Subcutaneous abdominal adipose tissue (tissue), 5 donors: ENCODE data around the gene IL23A.

Experiments
- H3K27ac ChIP-seq: one replicate; pipeline ENCODE4 v1.7.0; 2013; ENCODE audit warnings: low read depth, mild to moderate bottlenecking, inconsistent platforms, low read length, moderate library complexity
- H3K27me3 ChIP-seq, 5 donors: one replicate each; pipeline ENCODE4 v1.7.0; 2013; ENCODE audit warnings: low read length in 5 of 5, inconsistent platforms in 1 of 5; ENCODE audit not compliant: control insufficient read depth in 5 of 5, insufficient read depth in 4 of 5
- H3K36me3 ChIP-seq, 5 donors: one replicate each; pipeline ENCODE4 v1.7.0; 2013; ENCODE audit warnings: low read length in 5 of 5; ENCODE audit not compliant: control insufficient read depth in 5 of 5, insufficient read depth in 5 of 5
- H3K4me1 ChIP-seq, 5 donors: one replicate each; pipeline ENCODE4 v1.7.0; 2013; ENCODE audit warnings: low read length in 5 of 5, mild to moderate bottlenecking in 3 of 5, moderate library complexity in 1 of 5; ENCODE audit not compliant: control insufficient read depth in 5 of 5, insufficient read depth in 5 of 5
- H3K4me3 ChIP-seq, 5 donors: one replicate each; pipeline ENCODE4 v1.7.0; 2013; ENCODE audit warnings: low read length in 5 of 5, low read depth in 1 of 5
- H3K9ac ChIP-seq, 5 donors: one replicate each; pipeline ENCODE4 v1.7.0; 2013; ENCODE audit warnings: low read length in 5 of 5, mild to moderate bottlenecking in 4 of 5, moderate library complexity in 3 of 5
- H3K9me3 ChIP-seq, 5 donors: one replicate each; pipeline ENCODE4 v1.7.0; 2013; ENCODE audit warnings: low read length in 5 of 5; ENCODE audit not compliant: control insufficient read depth in 5 of 5
- donor health status: healthy.
- donor health status: healthy.
- donor health status: healthy.
- donor health status: healthy.
- donor health status: healthy.

Gene IL23A, protein sequence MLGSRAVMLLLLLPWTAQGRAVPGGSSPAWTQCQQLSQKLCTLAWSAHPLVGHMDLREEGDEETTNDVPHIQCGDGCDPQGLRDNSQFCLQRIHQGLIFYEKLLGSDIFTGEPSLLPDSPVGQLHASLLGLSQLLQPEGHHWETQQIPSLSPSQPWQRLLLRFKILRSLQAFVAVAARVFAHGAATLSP

DNA sequence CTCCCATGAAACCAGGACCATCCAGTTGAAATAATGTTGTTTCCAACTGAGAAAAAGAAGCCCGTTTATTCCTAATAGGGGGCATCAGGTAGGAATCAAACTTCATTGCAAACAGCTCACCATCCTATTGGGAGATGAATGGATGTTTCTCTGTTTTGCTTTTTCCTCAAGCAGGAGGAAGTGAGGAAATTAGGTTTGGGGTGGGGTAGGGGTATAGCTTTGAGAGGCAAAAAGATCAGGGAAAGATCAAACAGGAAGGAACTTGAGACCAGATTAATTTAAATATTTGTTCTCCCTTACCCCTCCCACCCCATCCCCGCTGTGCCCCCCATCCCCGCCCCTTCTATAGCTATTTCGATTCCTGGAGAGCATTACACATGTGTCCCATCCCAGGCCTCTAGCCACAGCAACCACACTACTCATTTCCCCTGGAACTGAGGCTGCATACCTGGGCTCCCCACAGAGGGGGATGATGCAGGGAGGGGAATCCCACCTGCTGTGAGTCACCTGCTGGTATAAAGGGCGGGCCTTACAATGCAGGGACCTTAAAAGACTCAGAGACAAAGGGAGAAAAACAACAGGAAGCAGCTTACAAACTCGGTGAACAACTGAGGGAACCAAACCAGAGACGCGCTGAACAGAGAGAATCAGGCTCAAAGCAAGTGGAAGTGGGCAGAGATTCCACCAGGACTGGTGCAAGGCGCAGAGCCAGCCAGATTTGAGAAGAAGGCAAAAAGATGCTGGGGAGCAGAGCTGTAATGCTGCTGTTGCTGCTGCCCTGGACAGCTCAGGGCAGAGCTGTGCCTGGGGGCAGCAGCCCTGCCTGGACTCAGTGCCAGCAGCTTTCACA lies at the start of gene IL23A:
Gene IL23A (plus strand): TSS at position 577 of the 850 bp plus-strand sequence. CDS start 161 bp downstream, at position 738.
- no peak within 1 kb of the TSS for H3K27ac ChIP-seq
- H3K4me3 ChIP-seq = no peak within 1 kb of the TSS
- no peaks in the 10 kb centered on the region for H3K27me3 ChIP-seq
- H3K9ac ChIP-seq = no peak within 1 kb of the TSS
- H3K4me1 ChIP-seq = peaks cover 2 to 15% (median 12%) of the 10 kb centered on the region in 5 donors
- H3K9me3 ChIP-seq = no peaks in the 10 kb centered on the region
- H3K36me3 ChIP-seq = peaks cover 1 to 19% (median 17%) of the 10 kb centered on the region in 5 donors

DNA sequence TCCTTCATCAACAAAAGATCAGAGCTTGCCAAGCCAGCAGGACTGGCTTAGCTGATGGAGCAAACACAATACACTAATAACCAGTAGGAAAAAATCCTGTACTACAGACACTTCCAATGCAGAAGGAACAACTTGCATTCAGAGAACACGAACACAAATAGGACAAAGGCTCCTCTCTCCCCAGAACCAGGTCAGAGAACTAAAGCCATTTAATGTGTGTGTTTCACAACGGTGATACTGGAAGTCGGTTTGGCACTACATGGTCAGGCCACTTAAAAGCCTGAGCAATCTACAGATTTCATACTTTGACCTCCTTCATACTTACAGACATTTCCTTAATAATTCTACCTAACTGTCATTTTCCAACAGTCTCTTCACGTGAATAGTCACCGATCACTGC lies 44.9 kb upstream of the IL23A start:
- no peaks in the 10 kb centered on the region for H3K9me3 ChIP-seq
- H3K4me1 ChIP-seq = peaks cover 4 to 70% (median 50%) of the 10 kb centered on the region in 5 donors
- peak overlapping the region; percentile 74 for H3K27ac ChIP-seq
- H3K27me3 ChIP-seq = no peaks in the 10 kb centered on the region
- peaks cover 0 to 14% (median 12%) of the 10 kb centered on the region in 5 donors for H3K36me3 ChIP-seq
- H3K4me3 ChIP-seq = no peak overlapping the region
- H3K9ac ChIP-seq = peak overlapping the region in 1 of 5 donors; percentile 24

DNA sequence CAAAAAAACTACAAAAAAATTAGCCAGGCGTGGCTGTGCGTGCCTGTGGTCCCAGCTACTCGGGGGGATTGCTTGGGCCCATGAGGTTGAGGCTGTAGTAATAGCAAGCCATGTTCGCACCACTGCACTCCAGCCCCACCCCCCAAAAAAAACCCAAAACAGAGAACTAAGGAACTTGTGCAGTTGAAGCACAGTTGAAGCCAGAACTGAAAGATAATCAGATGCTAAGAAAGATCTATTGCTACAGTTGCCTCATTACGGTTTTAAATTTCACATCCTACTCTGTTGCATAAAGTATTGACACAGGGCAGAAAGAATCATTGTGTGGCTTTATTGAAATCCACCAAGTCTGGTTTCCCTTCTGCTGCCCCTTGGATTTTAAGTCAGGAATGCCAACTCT lies 42.4 kb upstream of the IL23A start:
- Histone ChIP-seq H3K27me3 (no peaks in the 10 kb centered on the region), H3K9me3 (no peaks in the 10 kb centered on the region), H3K9ac (peak overlapping the region in 2 of 5 donors; percentile 20 to 21), H3K36me3 (peaks cover 0 to 7% (median 4%) of the 10 kb centered on the region in 5 donors), H3K4me1 (peaks cover 15 to 83% (median 67%) of the 10 kb centered on the region in 5 donors), H3K4me3 (peak overlapping the region in 1 of 5 donors; percentile 35), H3K27ac (peak overlapping the region; percentile 98)

DNA sequence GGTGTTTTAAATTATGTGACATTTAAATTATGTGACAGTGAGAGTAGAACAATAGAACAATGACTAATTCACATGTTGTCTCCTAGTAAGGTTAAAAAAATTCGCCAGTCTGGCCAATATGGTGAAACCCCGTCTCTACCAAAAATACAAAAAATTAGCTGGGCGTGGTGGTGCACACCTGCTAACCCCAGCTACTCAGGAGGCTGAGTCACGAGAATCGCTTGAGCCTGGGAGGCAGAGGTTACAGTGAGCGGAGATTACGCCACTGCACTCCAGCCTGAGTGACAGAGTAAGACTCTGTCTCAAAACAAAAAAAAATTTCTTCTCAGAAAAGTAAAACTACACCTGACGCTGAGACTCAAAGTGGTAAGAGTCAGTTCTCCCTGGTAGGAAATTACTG lies 41.3 kb upstream of the IL23A start:
- H3K36me3 ChIP-seq = peaks cover 0 to 2% (median 0%) of the 10 kb centered on the region in 5 donors
- H3K4me3 ChIP-seq = peak overlapping the region in 3 of 5 donors; percentile 17 to 96 (median 93)
- H3K9ac ChIP-seq = peak overlapping the region in 1 of 5 donors; percentile 30
- H3K4me1 ChIP-seq = peaks cover 17 to 83% (median 68%) of the 10 kb centered on the region in 5 donors
- no peaks in the 10 kb centered on the region for H3K27me3 ChIP-seq
- H3K27ac ChIP-seq = peak overlapping the region; percentile 98
- no peaks in the 10 kb centered on the region for H3K9me3 ChIP-seq

DNA sequence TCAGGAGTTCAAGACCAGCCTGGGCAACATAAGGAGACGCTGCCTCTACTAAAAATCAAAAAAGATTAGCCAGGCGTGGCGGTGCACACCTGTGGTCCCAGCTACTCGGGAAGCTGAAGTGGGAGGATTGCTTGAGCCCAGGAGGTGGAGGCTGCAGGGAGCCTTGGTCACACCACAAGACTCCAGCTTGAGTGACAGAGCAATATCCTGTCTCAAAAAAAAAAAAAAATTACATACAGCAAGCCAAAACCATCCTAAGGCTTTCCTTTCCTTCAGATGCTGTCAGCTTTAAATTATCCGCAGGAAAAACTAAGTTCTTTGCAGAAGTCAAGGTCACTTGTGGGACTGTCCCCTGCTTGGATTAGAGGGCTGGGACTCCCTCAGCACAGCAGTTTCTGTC lies 39.9 kb upstream of the IL23A start:
- Histone ChIP-seq H3K27me3 (no peaks in the 10 kb centered on the region), H3K4me1 (peaks cover 17 to 73% (median 67%) of the 10 kb centered on the region in 5 donors), H3K27ac (peak overlapping the region; percentile 98), H3K9ac (peak overlapping the region; percentile 81 to 95 (median 93)), H3K4me3 (peak overlapping the region; percentile 72 to 96 (median 93)), H3K36me3 (peaks cover 0 to 2% (median 0%) of the 10 kb centered on the region in 5 donors), H3K9me3 (no peaks in the 10 kb centered on the region)

DNA sequence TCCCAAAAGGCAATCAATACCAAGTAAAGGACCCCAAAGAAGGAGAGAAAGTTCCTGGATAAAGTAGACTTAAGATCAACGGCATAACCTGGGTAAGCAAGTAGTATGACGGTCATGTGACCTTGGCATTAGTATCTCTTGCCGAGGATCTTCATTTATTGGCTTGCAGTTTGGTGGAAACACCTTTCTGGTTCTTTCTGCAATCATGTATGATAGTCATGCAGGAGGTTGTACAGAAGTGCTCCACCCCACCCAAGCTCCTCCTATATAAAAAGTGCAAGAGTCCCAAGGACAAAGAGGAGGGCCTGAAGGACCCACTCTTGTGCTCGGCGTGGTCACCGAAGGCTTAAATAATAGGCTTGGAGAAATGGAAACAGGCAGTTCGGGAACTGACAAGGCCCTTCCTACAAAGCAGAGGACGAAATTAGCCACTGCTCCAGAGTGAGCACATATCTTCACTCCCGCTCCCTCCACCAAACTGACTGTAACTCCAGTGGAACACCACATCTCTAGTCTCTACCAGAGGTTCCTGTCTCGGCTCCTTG lies 39.3 kb upstream of the IL23A start:
- H3K4me1 ChIP-seq = peaks cover 17 to 67% (median 62%) of the 10 kb centered on the region in 5 donors
- peak overlapping the region; percentile 81 to 95 (median 93) for H3K9ac ChIP-seq

DNA sequence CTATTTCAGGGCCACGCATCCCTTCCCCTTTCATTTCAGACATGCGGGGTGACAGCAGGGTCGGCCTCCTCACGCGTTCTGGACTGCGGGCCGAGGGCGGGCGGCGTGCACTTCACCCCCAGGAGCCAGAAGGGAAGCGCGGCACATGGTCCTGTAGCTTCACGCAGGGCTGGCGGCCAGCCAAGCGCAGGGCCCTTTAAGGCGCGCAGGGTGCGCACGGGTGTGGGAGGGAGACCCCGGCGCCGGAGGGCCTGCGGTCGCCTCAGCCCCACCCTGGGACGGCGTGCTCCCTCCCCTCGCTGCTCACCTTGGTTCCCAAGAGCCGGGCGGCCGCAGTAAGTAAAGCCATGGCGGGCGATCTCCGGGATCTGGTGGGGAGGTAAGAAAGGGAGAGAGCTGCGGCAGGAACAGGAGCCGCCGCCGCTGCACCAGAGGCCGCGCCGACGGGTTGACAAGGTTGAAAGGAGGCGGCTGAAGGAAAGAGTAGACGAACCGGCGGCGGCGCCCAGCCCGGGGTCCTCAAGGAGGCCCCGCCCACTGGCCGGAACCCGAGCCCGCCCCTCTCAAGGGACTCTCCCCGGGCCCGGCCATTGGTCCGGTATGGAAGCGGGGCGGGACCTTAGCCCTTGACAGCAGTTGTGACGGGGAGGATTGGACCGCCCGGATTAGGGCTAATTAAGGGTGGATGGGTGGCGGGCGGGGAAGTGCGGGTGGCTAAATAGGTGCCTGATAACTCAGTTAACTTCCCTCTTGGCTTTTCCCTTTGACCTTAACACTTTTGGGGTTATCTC lies 38.6 kb upstream of the IL23A start, which contains the start of gene CS:
Gene CS (minus strand): TSS at position 478 of the 791 bp plus-strand sequence. CDS start 129 bp downstream, at position 349.
- Histone ChIP-seq H3K27ac (peak within 1 kb of the TSS; percentile 98), H3K9me3 (no peaks in the 10 kb centered on the region), H3K4me3 (peak within 1 kb of the TSS; percentile 72 to 96 (median 93)), H3K27me3 (no peaks in the 10 kb centered on the region), H3K36me3 (peaks cover 0 to 8% (median 5%) of the 10 kb centered on the region in 5 donors), H3K4me1 (peaks cover 17 to 60% (median 55%) of the 10 kb centered on the region in 5 donors), H3K9ac (peak within 1 kb of the TSS; percentile 81 to 95 (median 93))

More for the DNA sequence above, 39.3 kb upstream of the IL23A start:
- peaks cover 0 to 6% (median 2%) of the 10 kb centered on the region in 5 donors for H3K36me3 ChIP-seq
- H3K9me3 ChIP-seq = no peaks in the 10 kb centered on the region
- H3K4me3 ChIP-seq = peak overlapping the region; percentile 72 to 96 (median 93)
- peak overlapping the region; percentile 98 for H3K27ac ChIP-seq
- H3K27me3 ChIP-seq = no peaks in the 10 kb centered on the region

DNA sequence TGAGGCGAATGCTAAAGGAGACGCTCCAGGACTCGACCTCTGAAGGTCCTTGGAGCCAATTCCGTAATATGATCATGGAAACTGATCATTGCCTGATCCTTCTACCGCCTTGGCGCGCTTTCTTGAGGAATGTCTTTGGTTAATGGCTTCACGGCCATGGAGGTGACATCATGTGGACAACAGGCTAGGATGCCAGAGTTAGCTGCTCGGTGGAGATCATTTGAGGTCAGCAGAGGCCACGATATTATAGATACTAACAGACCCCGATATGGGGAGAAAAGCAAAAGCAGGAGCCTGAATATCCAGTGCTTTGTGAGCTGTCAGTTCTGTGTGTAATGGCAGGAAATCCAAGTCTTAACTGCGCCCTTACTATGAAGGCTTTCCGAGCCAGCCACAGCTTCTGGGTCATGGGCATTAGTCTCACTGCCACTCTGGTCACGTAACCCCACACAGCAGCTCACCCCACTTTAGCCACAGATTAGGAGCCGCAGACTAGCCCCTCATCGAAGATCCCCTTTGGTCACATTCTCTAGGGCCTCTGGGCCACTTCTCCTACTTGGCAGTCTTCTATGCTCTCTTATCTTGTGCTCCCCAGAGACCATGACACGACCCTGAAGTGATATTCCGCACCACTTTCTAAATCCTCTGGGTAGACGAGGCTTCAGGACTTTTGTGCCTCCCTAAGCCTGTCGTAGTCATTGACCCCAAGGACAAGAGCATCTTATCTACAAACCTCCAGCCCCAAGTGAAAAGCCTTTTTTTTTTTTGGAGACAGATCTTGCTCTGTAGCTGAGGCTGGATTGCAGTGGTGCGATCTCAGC lies 37.8 kb upstream of the IL23A start:
- Histone ChIP-seq H3K9ac (peak overlapping the region; percentile 59 to 95 (median 74)), H3K36me3 (peaks cover 0 to 13% (median 6%) of the 10 kb centered on the region in 5 donors), H3K4me3 (peak overlapping the region; percentile 72 to 96 (median 92)), H3K9me3 (no peaks in the 10 kb centered on the region), H3K27me3 (no peaks in the 10 kb centered on the region), H3K27ac (peak overlapping the region; percentile 98), H3K4me1 (peaks cover 17 to 56% (median 55%) of the 10 kb centered on the region in 5 donors)
